ENCODE data around the gene SOD1.

SOD1 gene

GRCh38 chr21:31682620-31683019 is 23.1 kb downstream of the SOD1 start:
- DNase-seq (ENCODE audit: low read depth in 2 of 2), result no peak

- no peak for DNase-seq (ENCODE audit: low read depth in 2 of 2)
Measured at GRCh38 chr21:31683029-31683428, 23.5 kb downstream of the SOD1 start.

DNA sequence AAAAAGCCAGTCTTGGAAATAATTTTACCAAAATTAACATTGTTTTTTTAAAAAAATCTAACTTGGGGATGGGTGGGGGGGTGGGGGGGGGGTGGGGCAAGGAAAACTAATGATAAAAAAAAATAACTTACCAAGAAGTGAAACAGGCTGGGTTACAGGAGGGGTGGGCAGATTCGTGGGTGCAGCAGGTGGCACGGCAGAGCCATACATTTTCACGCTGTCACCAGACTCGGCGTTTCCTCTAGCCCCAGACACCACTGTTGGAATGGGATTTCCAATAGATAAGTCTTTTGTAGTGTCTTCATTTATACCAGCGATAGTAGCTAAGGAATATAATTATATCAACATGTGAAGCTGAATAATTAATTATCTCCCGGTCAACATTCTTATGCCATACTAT is 25.4 kb downstream of the SOD1 start:
- DNase-seq (ENCODE audit: low read depth in 2 of 2), result no peak

DNA sequence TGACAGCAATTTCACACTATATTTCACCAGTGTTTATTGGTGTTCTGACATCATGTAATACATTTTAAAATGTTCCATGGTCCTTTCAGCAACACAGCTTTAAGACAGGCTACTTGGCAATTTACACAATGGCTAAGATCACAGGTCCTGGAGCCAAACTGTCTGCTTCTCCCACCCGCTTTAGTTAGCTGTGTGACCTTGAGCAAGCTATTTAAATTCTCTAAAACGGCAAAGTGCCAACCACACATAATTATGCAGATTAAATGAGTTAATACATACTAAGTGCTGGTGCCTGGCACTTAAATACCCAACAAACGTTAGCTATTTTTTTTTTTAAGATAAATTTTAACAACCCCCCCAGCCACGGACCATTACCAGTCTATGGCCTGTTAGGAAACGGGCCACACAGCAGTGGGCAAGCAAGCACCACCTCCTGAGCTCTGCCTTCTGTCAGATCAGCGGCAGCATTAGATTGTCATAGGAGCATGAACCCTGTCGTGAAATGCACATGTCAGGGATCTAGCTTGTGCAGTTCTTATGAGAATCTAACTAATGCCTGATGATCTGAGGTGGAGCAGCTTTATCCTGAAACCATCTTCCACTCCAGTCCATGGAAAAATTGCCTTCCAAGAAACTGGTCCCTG is 26.9 kb downstream of the SOD1 start:
- no peak for DNase-seq (ENCODE audit: low read depth in 2 of 2)

DNA sequence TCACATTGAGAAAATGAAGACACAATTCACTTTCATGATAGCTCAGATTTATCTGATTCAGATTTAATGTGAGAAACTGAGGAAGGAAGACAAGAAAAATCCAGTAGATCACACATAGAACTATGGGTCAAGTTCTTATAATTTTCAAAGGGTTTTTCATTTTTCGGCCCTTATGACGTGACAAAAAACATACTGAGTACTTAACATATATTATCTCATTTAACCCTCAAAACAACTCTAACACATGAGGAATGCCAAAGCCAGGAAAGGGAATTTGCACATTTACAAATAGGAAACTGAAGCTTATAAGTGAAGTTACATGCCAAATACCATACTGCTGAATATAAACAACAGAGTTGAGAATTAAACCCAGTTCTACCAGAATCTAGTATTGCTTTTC is 27.6 kb downstream of the SOD1 start:
- DNase-seq (ENCODE audit: low read depth in 2 of 2), result no peak

- DNase-seq (ENCODE audit: low read depth in 2 of 2), result no peak
Measured at GRCh38 chr21:31688603-31689368, 29.3 kb downstream of the SOD1 start.

- no peak for DNase-seq (ENCODE audit: low read depth in 2 of 2)
Measured at GRCh38 chr21:31693222-31693621, 33.7 kb downstream of the SOD1 start.

- DNase-seq (ENCODE audit: low read depth in 2 of 2), result no peak
Measured at GRCh38 chr21:31696424-31696823, 36.9 kb downstream of the SOD1 start.

DNA sequence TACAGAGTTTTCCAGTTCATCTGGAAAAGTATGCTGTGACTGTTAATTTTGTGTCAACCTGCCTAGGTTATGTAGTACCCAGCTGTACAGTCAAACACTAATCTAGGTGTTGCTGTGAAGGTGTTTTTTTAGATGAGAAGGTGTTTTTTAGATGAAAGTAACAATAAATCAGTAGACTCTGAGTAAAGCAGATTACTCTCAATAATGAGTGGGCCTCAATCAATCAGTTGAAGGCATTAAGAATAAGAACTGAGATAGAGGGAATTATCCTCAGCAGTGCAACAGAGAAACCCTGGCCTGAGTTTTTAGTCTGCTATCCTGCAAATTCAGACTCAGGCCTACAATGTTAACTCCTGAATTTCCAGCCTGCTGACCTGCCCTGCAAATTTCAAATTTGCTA is 39.0 kb downstream of the SOD1 start:
- no peak for DNase-seq (ENCODE audit: low read depth in 2 of 2)

DNA sequence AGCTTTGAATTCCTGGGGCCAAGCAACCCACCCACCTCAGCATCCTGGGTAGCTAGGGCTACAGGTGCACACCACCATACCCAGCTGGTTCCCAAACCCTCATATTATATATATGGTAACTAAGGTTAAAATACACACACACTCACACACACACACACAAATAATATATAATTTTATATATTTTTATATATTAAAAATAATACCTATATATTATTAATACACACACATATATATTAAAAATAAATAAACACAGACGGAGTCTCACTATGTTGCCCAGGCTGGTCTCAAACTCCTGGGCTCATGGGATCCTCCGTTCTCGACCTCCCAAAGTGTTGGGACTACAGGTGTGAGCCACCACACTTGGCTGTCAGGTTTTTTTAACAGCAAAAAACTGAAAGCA is 40.5 kb downstream of the SOD1 start:
- DNase-seq (ENCODE audit: low read depth in 2 of 2), result no peak

- no peak for DNase-seq (ENCODE audit: low read depth in 2 of 2)
Measured at GRCh38 chr21:31706562-31706961, 47.1 kb downstream of the SOD1 start.

GRCh38 chr21:31707499-31707898 is 48.0 kb downstream of the SOD1 start:
- no peak for DNase-seq (ENCODE audit: low read depth in 2 of 2)

- no peak for DNase-seq (ENCODE audit: low read depth in 2 of 2)
Measured at GRCh38 chr21:31708541-31708940, 49.0 kb downstream of the SOD1 start.

- no peak for DNase-seq (ENCODE audit: low read depth in 2 of 2)
Measured at GRCh38 chr21:31710586-31710985, 51.1 kb downstream of the SOD1 start.

DNA sequence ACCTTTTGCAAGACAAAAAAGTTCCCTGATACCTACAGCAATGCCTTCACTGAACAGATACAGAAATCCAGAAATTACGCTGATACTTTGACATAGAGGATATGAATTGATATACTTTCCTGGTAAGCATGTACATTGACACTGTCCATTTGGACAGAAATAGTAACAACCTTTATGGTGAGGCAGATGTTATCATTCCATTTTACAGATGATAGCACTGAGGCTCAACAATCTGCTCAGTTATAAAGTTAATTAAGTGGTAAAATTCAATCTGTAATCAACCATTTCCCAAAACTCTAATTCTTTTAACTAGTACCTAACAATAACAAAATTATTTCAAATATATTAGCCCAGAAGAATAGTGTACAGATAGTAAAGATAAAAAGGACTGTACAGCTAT is 51.8 kb downstream of the SOD1 start:
- no peak for DNase-seq (ENCODE audit: low read depth in 2 of 2)

DNA sequence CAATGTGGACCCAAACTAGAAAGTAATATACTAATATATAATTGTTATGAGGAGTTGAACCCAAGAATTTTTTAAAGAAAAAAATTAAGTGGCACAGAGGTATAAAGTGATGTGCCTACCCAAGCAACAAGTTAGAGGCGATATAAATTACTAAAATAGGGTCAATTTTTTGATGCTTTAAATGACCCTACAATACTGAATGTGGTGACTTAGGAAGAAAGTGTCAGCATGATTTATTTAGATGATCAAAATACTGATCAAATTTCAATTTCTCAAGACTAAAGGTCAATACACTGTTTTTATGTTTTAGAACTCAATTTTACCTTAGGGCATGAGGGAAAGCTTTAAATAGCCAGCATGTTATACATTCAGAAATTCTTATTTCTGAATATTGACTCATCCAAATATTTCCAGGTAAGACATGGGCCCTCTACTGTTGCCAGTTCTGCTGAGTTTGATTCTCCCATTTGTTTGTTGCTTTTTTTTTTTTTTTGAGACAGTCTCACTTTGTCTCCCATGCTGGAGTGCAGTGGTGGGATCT is 52.3 kb downstream of the SOD1 start:
- DNase-seq (ENCODE audit: low read depth in 2 of 2), result no peak

GRCh38 chr21:31713115-31713514 is 53.6 kb downstream of the SOD1 start:
- no peak for DNase-seq (ENCODE audit: low read depth in 2 of 2)

DNA sequence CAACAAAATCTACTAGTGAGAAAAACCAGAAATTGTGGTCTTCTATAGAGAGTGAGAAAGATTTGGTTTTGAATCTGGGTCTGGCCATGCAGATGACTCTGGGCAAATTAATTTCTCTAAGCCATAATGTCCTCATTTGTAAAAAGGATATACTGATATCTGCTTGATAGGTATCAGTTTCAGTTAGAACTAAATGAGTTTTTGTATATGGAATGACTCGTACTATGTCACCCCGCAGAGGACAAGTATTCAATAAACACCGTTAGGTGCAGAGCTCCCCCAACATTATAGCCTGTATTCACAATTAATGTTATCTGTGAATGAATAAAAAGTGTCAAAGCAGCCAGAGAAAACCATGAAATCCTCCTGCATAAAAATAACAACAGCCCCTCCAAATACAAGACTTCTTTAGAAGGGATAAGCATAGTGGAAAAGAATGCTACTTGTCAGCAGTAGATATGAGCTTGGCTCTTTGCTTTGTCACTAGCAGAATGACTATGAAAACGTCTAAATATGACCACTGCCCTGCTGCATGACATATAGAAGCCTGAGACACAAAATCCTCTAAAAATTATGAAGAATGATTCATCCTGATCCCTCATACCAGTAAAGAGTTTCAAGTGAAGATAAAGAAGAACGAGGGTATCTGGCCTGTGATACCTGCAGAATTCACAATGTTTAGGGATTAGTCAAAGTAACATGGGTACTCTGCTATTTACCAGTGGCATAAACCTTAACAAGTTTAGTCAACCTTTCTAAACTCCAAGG is 54.7 kb downstream of the SOD1 start:
- DNase-seq (ENCODE audit: low read depth in 2 of 2), result no peak

GRCh38 chr21:31714741-31715365 is 55.4 kb downstream of the SOD1 start:
- no peak for DNase-seq (ENCODE audit: low read depth in 2 of 2)

GRCh38 chr21:31716106-31716505 is 56.6 kb downstream of the SOD1 start:
- no peak for DNase-seq (ENCODE audit: low read depth in 2 of 2)
